Loucy (cell line): ENCODE results near the gene HS3ST2.

Source experiments
- H2AFZ ChIP-seq: fragments of 200-600 bp; sonication (generic); 2 replicates; pipeline ENCODE4 v1.6.0; 2016; ENCODE audit warnings: antibody characterized with exemption, mild to moderate bottlenecking, low read length, moderate library complexity
- H3F3A ChIP-seq: fragments of 200-600 bp; 2 replicates; pipeline ENCODE4 v1.6.0; 2016; ENCODE audit warnings: antibody characterized with exemption, low read depth, mild to moderate bottlenecking
- H3K27me3 ChIP-seq: fragments of 200-600 bp; sonication (generic); 2 replicates; pipeline ENCODE4 v1.6.1; 2014; ENCODE audit warnings: low read length, mild to moderate bottlenecking; ENCODE audit not compliant: insufficient read depth, poor library complexity, severe bottlenecking
- H3K36me3 ChIP-seq: fragments of 200-600 bp; sonication (generic); 2 replicates; pipeline ENCODE4 v1.6.1; 2016; ENCODE audit warnings: low read length; ENCODE audit not compliant: insufficient read depth
- H3K4me1 ChIP-seq: fragments of 200-600 bp; sonication (generic); 2 replicates; pipeline ENCODE4 v1.5.1; 2014; ENCODE audit warnings: low read length, mild to moderate bottlenecking; ENCODE audit not compliant: insufficient read depth, poor library complexity, severe bottlenecking
- H3K4me2 ChIP-seq: fragments of 200-600 bp; sonication (generic); 2 replicates; pipeline ENCODE4 v1.6.0; 2014; ENCODE audit warnings: antibody characterized with exemption, low read length, low read depth, mild to moderate bottlenecking; ENCODE audit not compliant: poor library complexity, severe bottlenecking
- H3K4me3 ChIP-seq: fragments of 200-600 bp; sonication (generic); 2 replicates; pipeline ENCODE4 v1.5.1; 2014; ENCODE audit warnings: low read length, mild to moderate bottlenecking, mixed read lengths; ENCODE audit not compliant: poor library complexity, severe bottlenecking
- H3K79me2 ChIP-seq: fragments of 200-600 bp; sonication (generic); 2 replicates; pipeline ENCODE4 v1.6.1; 2014; ENCODE audit warnings: low read length; ENCODE audit not compliant: insufficient read depth
- H3K9ac ChIP-seq: fragments of 200-600 bp; sonication (generic); 2 replicates; pipeline ENCODE4 v1.6.0; 2014; ENCODE audit warnings: mild to moderate bottlenecking, low read depth, low read length, moderate library complexity; ENCODE audit not compliant: poor library complexity, severe bottlenecking
- H3K9me2 ChIP-seq: fragments of 200-600 bp; sonication (generic); replicated peaks from 2 replicates; pipeline ENCODE4 v1.6.1; 2016; ENCODE audit warnings: low read depth, low read length, mixed read lengths
- H3K9me3 ChIP-seq: fragments of 200-600 bp; sonication (generic); 2 replicates; pipeline ENCODE4 v1.6.1; 2014; ENCODE audit warnings: mild to moderate bottlenecking, antibody characterized with exemption, low read length, low read depth; ENCODE audit not compliant: insufficient read depth
- H4K20me1 ChIP-seq: fragments of 200-600 bp; sonication (generic); 2 replicates; pipeline ENCODE4 v1.6.0; 2014; ENCODE audit warnings: antibody characterized with exemption, low read length, mild to moderate bottlenecking; ENCODE audit not compliant: insufficient read depth, poor library complexity, severe bottlenecking
- EZH2phosphoT487 ChIP-seq: fragments of 200-600 bp; IDR thresholded peaks from 2 replicates; pipeline ENCODE4 v1.6.1; 2018; ENCODE audit warnings: antibody characterized with exemption, mild to moderate bottlenecking, moderate library complexity, borderline replicate concordance
- TF ChIP-seq, protein P1 (sequence below): fragments of 200-600 bp; sonication (generic); conservative IDR thresholded peaks from 2 replicates; pipeline ENCODE4 v1.5.1; 2014; ENCODE audit warnings: mild to moderate bottlenecking, antibody characterized with exemption, low read length

HS3ST2 gene

DNA sequence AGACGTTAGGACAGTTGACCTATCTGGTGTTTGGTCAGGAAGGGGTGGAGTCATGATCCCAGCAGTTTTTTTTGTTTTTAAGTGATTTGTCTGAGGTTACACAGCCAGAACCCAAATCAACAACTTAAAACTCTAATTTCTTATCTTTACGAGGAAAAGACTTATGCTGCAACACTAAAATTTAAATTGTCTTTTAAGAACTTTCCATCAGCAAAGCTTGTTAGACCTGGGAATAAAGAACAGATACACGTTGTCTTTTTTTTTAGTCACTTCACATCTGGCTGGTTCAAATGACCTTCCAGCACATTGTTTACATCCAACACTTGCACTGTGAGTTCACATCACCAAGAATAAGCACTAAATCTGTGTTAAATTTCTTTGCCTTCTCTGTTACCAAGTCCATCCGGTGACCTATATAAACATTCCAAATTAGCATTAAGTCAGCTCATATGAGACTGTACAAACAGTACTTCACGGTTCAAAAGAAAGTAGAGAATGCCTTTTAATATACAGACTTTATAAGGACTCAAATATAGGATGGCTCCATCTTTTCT, 115.0 kb downstream of the HS3ST2 start:
- H3K4me2 ChIP-seq, result no peak overlapping the region
- H3K4me1 ChIP-seq, result no peaks in the 10 kb centered on the region
- H3K36me3 ChIP-seq, result no peaks in the 10 kb centered on the region
- no peaks in the 10 kb centered on the region for H3F3A ChIP-seq
- TF ChIP-seq, protein P1, sequence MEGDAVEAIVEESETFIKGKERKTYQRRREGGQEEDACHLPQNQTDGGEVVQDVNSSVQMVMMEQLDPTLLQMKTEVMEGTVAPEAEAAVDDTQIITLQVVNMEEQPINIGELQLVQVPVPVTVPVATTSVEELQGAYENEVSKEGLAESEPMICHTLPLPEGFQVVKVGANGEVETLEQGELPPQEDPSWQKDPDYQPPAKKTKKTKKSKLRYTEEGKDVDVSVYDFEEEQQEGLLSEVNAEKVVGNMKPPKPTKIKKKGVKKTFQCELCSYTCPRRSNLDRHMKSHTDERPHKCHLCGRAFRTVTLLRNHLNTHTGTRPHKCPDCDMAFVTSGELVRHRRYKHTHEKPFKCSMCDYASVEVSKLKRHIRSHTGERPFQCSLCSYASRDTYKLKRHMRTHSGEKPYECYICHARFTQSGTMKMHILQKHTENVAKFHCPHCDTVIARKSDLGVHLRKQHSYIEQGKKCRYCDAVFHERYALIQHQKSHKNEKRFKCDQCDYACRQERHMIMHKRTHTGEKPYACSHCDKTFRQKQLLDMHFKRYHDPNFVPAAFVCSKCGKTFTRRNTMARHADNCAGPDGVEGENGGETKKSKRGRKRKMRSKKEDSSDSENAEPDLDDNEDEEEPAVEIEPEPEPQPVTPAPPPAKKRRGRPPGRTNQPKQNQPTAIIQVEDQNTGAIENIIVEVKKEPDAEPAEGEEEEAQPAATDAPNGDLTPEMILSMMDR, result no peak
- no peak for TF ChIP-seq EZH2phosphoT487
- no peak overlapping the region for H2AFZ ChIP-seq
- no peaks in the 10 kb centered on the region for H3K79me2 ChIP-seq
- H3K27me3 ChIP-seq, result no peaks in the 10 kb centered on the region
- no peaks in the 10 kb centered on the region for H3K9me2 ChIP-seq
- H3K4me3 ChIP-seq, result no peak overlapping the region
- H4K20me1 ChIP-seq, result no peaks in the 10 kb centered on the region
- no peak overlapping the region for H3K9ac ChIP-seq
- no peaks in the 10 kb centered on the region for H3K9me3 ChIP-seq

DNA sequence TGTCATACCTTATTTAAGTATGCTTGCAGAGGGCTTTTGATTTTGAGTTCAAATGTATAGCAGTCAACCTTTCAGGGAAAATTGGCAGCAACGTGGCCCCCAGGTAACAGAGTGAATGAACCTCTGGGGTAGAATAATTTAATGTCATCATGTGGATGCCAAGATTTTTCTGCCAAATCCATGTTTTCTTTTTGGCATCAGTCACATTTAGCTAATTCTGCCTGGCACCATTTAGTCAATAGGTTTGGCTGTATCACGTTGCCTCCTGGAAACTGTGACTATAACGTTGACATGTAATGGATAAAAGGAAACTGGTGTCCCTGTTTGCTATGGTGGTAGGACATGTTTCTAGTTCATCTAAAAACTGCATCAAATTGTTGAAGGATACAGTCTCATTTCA, 115.5 kb downstream of the HS3ST2 start:
- TF ChIP-seq EZH2phosphoT487, result no peak
- TF ChIP-seq, protein P1, result no peak
- no peak overlapping the region for H2AFZ ChIP-seq
- H3K36me3 ChIP-seq, result no peaks in the 10 kb centered on the region
- no peak overlapping the region for H3K9ac ChIP-seq
- no peaks in the 10 kb centered on the region for H3K79me2 ChIP-seq
- H3K4me2 ChIP-seq, result no peak overlapping the region
- no peaks in the 10 kb centered on the region for H3K27me3 ChIP-seq
- no peaks in the 10 kb centered on the region for H3K9me3 ChIP-seq
- no peak overlapping the region for H3K4me3 ChIP-seq
- H3K4me1 ChIP-seq, result no peaks in the 10 kb centered on the region
- no peaks in the 10 kb centered on the region for H3K9me2 ChIP-seq
- no peaks in the 10 kb centered on the region for H4K20me1 ChIP-seq
- no peaks in the 10 kb centered on the region for H3F3A ChIP-seq

DNA sequence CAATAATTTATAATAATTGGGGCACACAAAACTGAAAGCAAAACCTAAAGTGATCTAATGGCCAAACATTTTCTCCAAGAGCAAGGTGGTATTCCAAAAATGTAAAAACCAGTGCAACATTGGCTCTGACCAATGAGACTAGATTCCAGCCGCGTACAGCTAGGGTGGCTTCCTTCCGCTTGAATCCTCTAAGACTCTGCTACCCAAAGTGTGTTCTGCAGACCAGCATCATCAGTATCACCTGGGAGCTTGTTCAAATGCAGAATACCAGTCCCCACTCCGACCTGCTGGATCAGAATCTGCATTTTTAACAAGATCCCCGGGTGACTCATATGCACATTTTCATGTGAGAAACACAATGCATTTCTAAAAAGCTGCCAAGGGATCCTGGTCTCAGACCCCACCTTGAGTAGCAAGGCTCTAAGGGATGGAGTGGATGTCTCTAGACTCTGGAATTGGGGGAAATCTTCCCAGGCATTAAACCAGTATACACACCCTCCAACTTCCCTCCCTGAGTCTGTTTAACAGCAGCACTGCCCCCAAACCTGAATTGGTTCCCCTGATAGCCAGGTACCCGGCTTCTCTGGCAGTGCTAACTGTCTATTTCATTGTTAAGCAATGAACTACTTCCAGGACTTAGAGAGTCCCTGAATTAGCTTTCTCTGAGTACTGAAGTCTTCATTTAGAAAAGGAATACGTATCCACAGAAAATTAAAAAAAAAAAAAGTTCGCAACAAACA, 118.2 kb downstream of the HS3ST2 start:
- Histone ChIP-seq H3K9me3 (no peaks in the 10 kb centered on the region), H4K20me1 (no peaks in the 10 kb centered on the region), H3K9ac (no peak overlapping the region), H3K4me1 (no peaks in the 10 kb centered on the region), H3F3A (no peaks in the 10 kb centered on the region), H3K4me2 (no peak overlapping the region), H3K4me3 (no peak overlapping the region), H3K9me2 (no peaks in the 10 kb centered on the region), H3K36me3 (no peaks in the 10 kb centered on the region), H3K27me3 (no peaks in the 10 kb centered on the region), H3K79me2 (no peaks in the 10 kb centered on the region), H2AFZ (no peak overlapping the region)
- no peak for TF ChIP-seq EZH2phosphoT487
- TF ChIP-seq, protein P1, result no peak
